ENCODE measurements around the gene PCSK7. TPM values are rescaled to one million over a fixed set of nuclear protein-coding genes. Genes with fewer than 3 reads are reported as not detected.
A peak's percentile ranks its signal among the peaks of the same experiment; 100 is the strongest.

PCSK7 gene
- total and polyA plus RNA-seq, 2 of the 4 experiments (the other 2 are of a cell fraction) = 35.8 to 54.3 TPM

GRCh38 chr11:117220568-117220967 is 11.3 kb downstream of the PCSK7 start:
- Histone ChIP-seq H2AK9ac (replicated peaks; ENCODE audit: low read depth, low read length, poor library complexity) (peak overlapping the region; percentile 29), H3K4ac (ENCODE audit: low read depth, low read length) (peak overlapping the region; percentile 99), H4K20me1 (ENCODE audit: insufficient read depth, low read length) (no peaks in the 10 kb centered on the region), H2AK5ac (ENCODE audit: low read depth, low read length) (peak overlapping the region; percentile 69), H3K27ac (ENCODE audit: insufficient read depth, low read length) (peak overlapping the region; percentile 58), H3K36me3 (ENCODE audit: control insufficient read depth, insufficient read depth, low read length) (peaks cover 46% of the 10 kb centered on the region), H4K8ac (ENCODE audit: low read depth in 2 of 2, low read length in 2 of 2) (peak overlapping the region; percentile 5 to 88; a peak in 2 of 4 replicates), H3K56ac (ENCODE audit: extremely low read depth, insufficient read depth, low read length) (no peak overlapping the region), H4K5ac (ENCODE audit: low read depth, low read length) (peak overlapping the region; percentile 32; the same call in 1 of the 2 replicates), H3K23ac (ENCODE audit: low read depth, low read length) (peak overlapping the region; percentile 41; the same call in 1 of the 2 replicates), H3K18ac (ENCODE audit: low read depth, low read length) (peak overlapping the region; percentile 59), H3K9me1 (ENCODE audit: insufficient read depth, low read length) (peaks cover 28% of the 10 kb centered on the region), H2BK5ac (ENCODE audit: low read depth, low read length, poor library complexity, severe bottlenecking) (peak overlapping the region; percentile 77), H3K14ac (replicated peaks; ENCODE audit: low read depth, low read length) (0 out of 2 replicates have a peak overlapping the region, but pooled peaks have one; percentile 92), H3K4me2 (ENCODE audit: low read depth, low read length) (no peak overlapping the region), H3K79me1 (ENCODE audit: low read depth in 1 of 2, low read length in 2 of 2) (peaks cover 18 to 51% of the 10 kb centered on the region in 2 experiments; a peak in 3 of 4 replicates), H3K4me3 (ENCODE audit: insufficient read depth, low read depth, low read length) (no peak overlapping the region), H3K27me3 (ENCODE audit: control insufficient read depth, insufficient read depth, low read length) (no peaks in the 10 kb centered on the region), H3K9me3 (ENCODE audit: control insufficient read depth, insufficient read depth, low read length) (no peaks in the 10 kb centered on the region), H3K4me1 (ENCODE audit: control insufficient read depth, insufficient read depth, low read length) (peaks cover 40% of the 10 kb centered on the region), H3K9ac (ENCODE audit: low read depth, low read length) (peak overlapping the region; percentile 26; the same call in 1 of the 2 replicates), H4K91ac (ENCODE audit: insufficient read depth, low read depth, low read length) (peak overlapping the region; percentile 81), H2BK120ac (ENCODE audit: low read depth, low read length) (peak overlapping the region; percentile 81), H2BK20ac (ENCODE audit: low read depth, low read length) (peak overlapping the region; percentile 43; the same call in 1 of the 2 replicates), H2BK15ac (ENCODE audit: low read depth, low read length) (peak overlapping the region; percentile 16; the same call in 2 of the 3 replicates), H2AFZ (replicated peaks; ENCODE audit: low read length, poor library complexity) (no peak overlapping the region)
- ATAC-seq (ENCODE audit: low read depth) = no peak
- dilution Hi-C loops (cut with HindIII; ENCODE audit: low sequenced_read_pairs, unreplicated experiment) = no loop called here
- no peak for DNase-seq
- intact Hi-C loops (cut with micrococcal nuclease) = loop anchor here (10.0 kb wide), 1 partner anchor 366 kb away; no protein-coding TSS in a partner anchor
- 76% methylated on average over 5 of the region's 9 CpGs; no CpG with 5 or more reads in 1 of the 2 experiments for WGBS, 2 experiments (ENCODE audit: extremely low coverage in 2 of 2, insufficient read length in 1 of 2)
- TF ChIP-seq RFX5 (IDR thresholded peaks at IDR 0.05; ENCODE audit: low read depth, low read length) (no peak), RAD21 (IDR thresholded peaks at IDR 0.05; ENCODE audit: low read length) (no peak), CHD1 (IDR thresholded peaks at IDR 0.05; ENCODE audit: low read depth, low read length) (no peak), POLR2A (IDR thresholded peaks at IDR 0.05; ENCODE audit: low read depth, low read length) (no peak), CEBPB (IDR thresholded peaks at IDR 0.05; ENCODE audit: low read depth, low read length) (no peak), MAZ (IDR thresholded peaks at IDR 0.05; ENCODE audit: borderline replicate concordance, low read depth, low read length) (no peak), MAFK (IDR thresholded peaks at IDR 0.05; ENCODE audit: low read depth, low read length) (no peak), SMC3 (IDR thresholded peaks at IDR 0.05; ENCODE audit: low read depth, low read length) (no peak), USF2 (IDR thresholded peaks at IDR 0.05; ENCODE audit: low read depth, low read length) (no peak), CTCF (conservative IDR thresholded peaks at IDR 0.05; ENCODE audit: low read depth, low read length) (no peak), FOS (IDR thresholded peaks at IDR 0.05; ENCODE audit: low read depth, low read length) (no peak), BHLHE40 (IDR thresholded peaks at IDR 0.05; ENCODE audit: low read depth, low read length) (no peak), MXI1 (IDR thresholded peaks at IDR 0.05; ENCODE audit: borderline replicate concordance, low read depth, low read length) (no peak), ELK1 (IDR thresholded peaks at IDR 0.05; ENCODE audit: borderline replicate concordance, low read depth, low read length) (no peak), NFE2L2 (IDR thresholded peaks at IDR 0.05; ENCODE audit: low read depth, low read length) (no peak)
- ChIA-PET POLR2A (ENCODE audit: unreplicated experiment) (interaction anchor here (1.5 kb wide), 1 partner anchor 21 kb away, joined by 4 read pairs; the partner anchor contains the start of gene TAGLN), CTCF (no interaction called here)
- BruUV-seq (replicated peaks) = no TSS peak
- in situ Hi-C loops (cut with MboI; ENCODE audit: low sequenced_read_pairs) = loop anchor here (10.0 kb wide), 1 partner anchor 346 kb away; no protein-coding TSS in a partner anchor
